GM12874 (cell line): ENCODE data around the gene CCDC183.
A peak's percentile ranks its signal among the peaks of the same experiment; 100 is the strongest.

ENCODE experiments used
- CTCF ChIP-seq: IDR thresholded peaks from 2 replicates; pipeline ENCODE4 v1.5.1; 2011; ENCODE audit warnings: low read depth, mild to moderate bottlenecking, control low read depth, low read length, moderate library complexity; ENCODE audit not compliant: insufficient read depth

The CCDC183 gene

GRCh38 chr9:136784997-136785361 lies 11.2 kb upstream of the CCDC183 start:
- TF ChIP-seq CTCF = no peak

GRCh38 chr9:136786451-136786850 lies 9.7 kb upstream of the CCDC183 start:
- TF ChIP-seq CTCF = no peak

GRCh38 chr9:136787690-136788400 lies 8.3 kb upstream of the CCDC183 start:
- peak; percentile 74 for TF ChIP-seq CTCF

- TF ChIP-seq CTCF = no peak
Observed at GRCh38 chr9:136789523-136789937, 6.6 kb upstream of the CCDC183 start.

GRCh38 chr9:136790640-136791515 lies 5.3 kb upstream of the CCDC183 start, which contains the start of gene TMEM141:
TSS of gene TMEM141 (plus strand) at chr9:136791344. CDS start at chr9:136791371, 27 bp downstream.
- no peak for TF ChIP-seq CTCF

GRCh38 chr9:136791516-136792276 lies 4.4 kb upstream of the CCDC183 start:
- TF ChIP-seq CTCF = peak; percentile 97
